A673 (cell line): ENCODE results near the gene PWWP2B.

Experiments
- EZH2 ChIP-seq: fragments of 200-600 bp; sonication (generic); IDR thresholded peaks from 2 replicates; pipeline ENCODE4 v1.6.1; 2017; ENCODE audit warnings: borderline replicate concordance, low read depth, mild to moderate bottlenecking, mixed read lengths, antibody characterized with exemption, low read length; ENCODE audit not compliant: poor library complexity, severe bottlenecking
- TF ChIP-seq, protein P1 (sequence below): fragments of 300-800, 200-600 bp; sonication (generic); conservative IDR thresholded peaks from 2 replicates; pipeline ENCODE4 v1.5.1; 2017; ENCODE audit warnings: low read depth, mild to moderate bottlenecking, antibody characterized with exemption, low read length, moderate library complexity, mixed read lengths

DNA sequence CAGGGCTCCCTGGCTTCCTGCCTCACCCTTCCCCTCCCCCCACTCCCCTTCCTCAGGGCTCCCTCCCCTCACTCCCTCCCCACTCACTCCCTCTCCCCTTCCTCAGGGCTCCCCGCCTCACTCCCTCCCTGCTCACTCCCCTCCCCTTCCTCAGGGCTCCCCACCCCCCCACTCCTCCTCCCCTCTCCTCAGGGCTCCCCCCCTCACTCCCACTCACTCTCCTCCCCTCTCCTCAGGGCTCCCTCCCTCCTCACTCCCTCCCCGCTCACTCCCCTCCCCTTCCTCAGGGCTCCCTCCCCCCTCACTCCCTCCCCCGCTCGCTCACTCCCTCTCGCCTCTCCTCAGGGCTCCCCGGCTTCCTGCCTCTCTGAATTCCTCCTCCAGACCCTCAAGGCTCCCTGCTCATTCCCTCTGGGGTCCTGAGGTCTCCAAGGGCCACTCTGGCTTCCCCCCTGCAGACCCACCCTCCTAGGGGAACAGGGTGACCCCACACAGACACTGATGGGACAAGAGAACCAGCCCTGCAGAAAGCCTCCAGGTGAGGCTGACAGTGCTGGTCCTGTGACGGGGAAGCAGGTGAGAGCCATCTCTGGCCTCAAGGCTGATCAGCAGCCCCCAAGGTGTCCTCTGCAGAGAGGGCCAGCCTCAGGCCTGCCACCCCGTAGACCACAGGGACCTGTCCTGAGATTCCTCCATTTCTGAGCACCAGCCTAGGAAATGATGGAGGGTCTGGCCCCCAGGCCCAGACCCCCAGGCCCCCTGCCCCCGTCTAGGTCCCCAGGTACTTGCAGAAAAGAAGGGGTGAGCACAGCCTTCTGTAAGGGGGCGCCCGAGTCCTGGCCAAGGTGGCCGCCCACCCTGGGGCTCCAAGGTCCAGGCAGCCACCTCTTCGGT is 47.2 kb downstream of the PWWP2B start:
- TF ChIP-seq, protein P1, sequence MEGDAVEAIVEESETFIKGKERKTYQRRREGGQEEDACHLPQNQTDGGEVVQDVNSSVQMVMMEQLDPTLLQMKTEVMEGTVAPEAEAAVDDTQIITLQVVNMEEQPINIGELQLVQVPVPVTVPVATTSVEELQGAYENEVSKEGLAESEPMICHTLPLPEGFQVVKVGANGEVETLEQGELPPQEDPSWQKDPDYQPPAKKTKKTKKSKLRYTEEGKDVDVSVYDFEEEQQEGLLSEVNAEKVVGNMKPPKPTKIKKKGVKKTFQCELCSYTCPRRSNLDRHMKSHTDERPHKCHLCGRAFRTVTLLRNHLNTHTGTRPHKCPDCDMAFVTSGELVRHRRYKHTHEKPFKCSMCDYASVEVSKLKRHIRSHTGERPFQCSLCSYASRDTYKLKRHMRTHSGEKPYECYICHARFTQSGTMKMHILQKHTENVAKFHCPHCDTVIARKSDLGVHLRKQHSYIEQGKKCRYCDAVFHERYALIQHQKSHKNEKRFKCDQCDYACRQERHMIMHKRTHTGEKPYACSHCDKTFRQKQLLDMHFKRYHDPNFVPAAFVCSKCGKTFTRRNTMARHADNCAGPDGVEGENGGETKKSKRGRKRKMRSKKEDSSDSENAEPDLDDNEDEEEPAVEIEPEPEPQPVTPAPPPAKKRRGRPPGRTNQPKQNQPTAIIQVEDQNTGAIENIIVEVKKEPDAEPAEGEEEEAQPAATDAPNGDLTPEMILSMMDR, result no peak
- no peak for TF ChIP-seq EZH2
